HUDEP-2 (cell line): ENCODE measurements around the gene SLC13A2.

Experiments
- DNase-seq, 76 experiments: peaks; one replicate each; lab custom pipeline; 2025; ENCODE audit not compliant: unreplicated experiment in 76 of 76; lab: John Stamatoyannopoulos, UW

The SLC13A2 gene

GRCh38 chr17:28491860-28492259 lies 18.4 kb downstream of the SLC13A2 start:
- no peak for DNase-seq

GRCh38 chr17:28492352-28493310 lies 19.2 kb downstream of the SLC13A2 start:
- no peak for DNase-seq

GRCh38 chr17:28493460-28493859 lies 20.0 kb downstream of the SLC13A2 start:
- DNase-seq: no peak

GRCh38 chr17:28494445-28495188 lies 21.2 kb downstream of the SLC13A2 start:
- peak in 60 of 76 experiments; percentile 2 to 78 (median 46) for DNase-seq

GRCh38 chr17:28495635-28496034 lies 22.2 kb downstream of the SLC13A2 start:
- no peak for DNase-seq

GRCh38 chr17:28497931-28498330 lies 24.5 kb downstream of the SLC13A2 start:
- DNase-seq: no peak

GRCh38 chr17:28498652-28499363 lies 25.4 kb downstream of the SLC13A2 start:
- no peak for DNase-seq

GRCh38 chr17:28499364-28499664 lies 25.9 kb downstream of the SLC13A2 start:
- no peak for DNase-seq

- DNase-seq: no peak
Measured at GRCh38 chr17:28499684-28500357, 26.4 kb downstream of the SLC13A2 start.

GRCh38 chr17:28500712-28501379 lies 27.4 kb downstream of the SLC13A2 start:
- DNase-seq: no peak

- DNase-seq: no peak
Measured at GRCh38 chr17:28501421-28502284, 28.2 kb downstream of the SLC13A2 start.

- DNase-seq: no peak
Measured at GRCh38 chr17:28503420-28503819, 30.0 kb downstream of the SLC13A2 start.

- DNase-seq: no peak
Measured at GRCh38 chr17:28505986-28506665, 32.7 kb downstream of the SLC13A2 start, which contains the start of gene FOXN1. FOXN1 (plus strand) TSS chr17:28506348; CDS start chr17:28523970, 17,622 bp downstream.

GRCh38 chr17:28506763-28507487 lies 33.5 kb downstream of the SLC13A2 start:
- DNase-seq: no peak

GRCh38 chr17:28507567-28508203 lies 34.2 kb downstream of the SLC13A2 start:
- DNase-seq: no peak

- DNase-seq: no peak
Measured at GRCh38 chr17:28508211-28508724, 34.8 kb downstream of the SLC13A2 start.

GRCh38 chr17:28509789-28510188 lies 36.3 kb downstream of the SLC13A2 start:
- DNase-seq: no peak
